Measurements from ENCODE around the gene STXBP4. TPM values are rescaled to one million over a fixed set of nuclear protein-coding genes. Genes with fewer than 3 reads are reported as not detected.
A peak's percentile ranks its signal among the peaks of the same experiment; 100 is the strongest.

Gene STXBP4
- total RNA-seq, 2 donors from 2014 or later, result 12.7 to 31.4 TPM

DNA sequence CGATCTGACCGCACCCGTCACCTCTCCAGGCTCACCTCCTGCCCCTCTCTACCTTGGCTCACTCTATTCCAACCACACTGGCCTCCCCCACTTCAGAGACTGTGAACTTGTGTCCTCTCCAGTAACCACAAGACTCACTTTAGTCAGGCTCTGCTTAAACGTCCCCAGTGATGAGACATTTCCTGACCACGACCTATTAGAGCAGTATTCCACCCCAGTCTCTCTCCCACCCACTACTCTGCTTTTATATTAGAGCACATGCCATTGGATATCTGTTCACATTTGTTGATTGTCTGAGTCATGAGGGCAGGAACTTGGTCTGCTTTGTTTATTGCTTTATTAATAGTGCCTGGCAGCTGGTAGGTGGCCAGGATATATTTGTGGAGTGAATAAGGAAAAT, 20.2 kb upstream of the STXBP4 start:
- TF ChIP-seq, protein P1, sequence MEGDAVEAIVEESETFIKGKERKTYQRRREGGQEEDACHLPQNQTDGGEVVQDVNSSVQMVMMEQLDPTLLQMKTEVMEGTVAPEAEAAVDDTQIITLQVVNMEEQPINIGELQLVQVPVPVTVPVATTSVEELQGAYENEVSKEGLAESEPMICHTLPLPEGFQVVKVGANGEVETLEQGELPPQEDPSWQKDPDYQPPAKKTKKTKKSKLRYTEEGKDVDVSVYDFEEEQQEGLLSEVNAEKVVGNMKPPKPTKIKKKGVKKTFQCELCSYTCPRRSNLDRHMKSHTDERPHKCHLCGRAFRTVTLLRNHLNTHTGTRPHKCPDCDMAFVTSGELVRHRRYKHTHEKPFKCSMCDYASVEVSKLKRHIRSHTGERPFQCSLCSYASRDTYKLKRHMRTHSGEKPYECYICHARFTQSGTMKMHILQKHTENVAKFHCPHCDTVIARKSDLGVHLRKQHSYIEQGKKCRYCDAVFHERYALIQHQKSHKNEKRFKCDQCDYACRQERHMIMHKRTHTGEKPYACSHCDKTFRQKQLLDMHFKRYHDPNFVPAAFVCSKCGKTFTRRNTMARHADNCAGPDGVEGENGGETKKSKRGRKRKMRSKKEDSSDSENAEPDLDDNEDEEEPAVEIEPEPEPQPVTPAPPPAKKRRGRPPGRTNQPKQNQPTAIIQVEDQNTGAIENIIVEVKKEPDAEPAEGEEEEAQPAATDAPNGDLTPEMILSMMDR (IDR thresholded peaks at IDR 0.05), result no peak
- no peak for ATAC-seq (ENCODE audit: insufficient number of reproducible peaks, low FRiP score, low read depth)
- peaks cover 3% of the 10 kb centered on the region for H3K36me3 ChIP-seq

GRCh38 chr17:54950116-54950515, 18.4 kb upstream of the STXBP4 start:
- H3K36me3 ChIP-seq, result peaks cover 10% of the 10 kb centered on the region
- no peak overlapping the region for H3K4me3 ChIP-seq
- H3K9me3 ChIP-seq, result no peaks in the 10 kb centered on the region
- no peaks in the 10 kb centered on the region for H3K27me3 ChIP-seq (replicated peaks; ENCODE audit: insufficient read depth)
- TF ChIP-seq, protein P1 (IDR thresholded peaks at IDR 0.05), result no peak
- no peak overlapping the region for H3K27ac ChIP-seq
- ATAC-seq (ENCODE audit: insufficient number of reproducible peaks, low FRiP score, low read depth), result no peak
- no peak for DNase-seq (ENCODE audit: low spot score)
- no peaks in the 10 kb centered on the region for H3K4me1 ChIP-seq (ENCODE audit: control insufficient read depth in 1 of 2, low read depth in 2 of 2)

More for the DNA sequence above, 20.2 kb upstream of the STXBP4 start:
- Histone ChIP-seq H3K27ac (no peak overlapping the region), H3K4me3 (no peak overlapping the region), H3K27me3 (replicated peaks; ENCODE audit: insufficient read depth) (no peaks in the 10 kb centered on the region), H3K9me3 (no peaks in the 10 kb centered on the region), H3K4me1 (ENCODE audit: control insufficient read depth in 1 of 2, low read depth in 2 of 2) (no peaks in the 10 kb centered on the region)
- DNase-seq (ENCODE audit: low spot score), result no peak

GRCh38 chr17:54951286-54951685, 17.3 kb upstream of the STXBP4 start:
- H3K4me1 ChIP-seq (ENCODE audit: control insufficient read depth in 1 of 2, low read depth in 2 of 2), result no peaks in the 10 kb centered on the region
- H3K4me3 ChIP-seq, result no peak overlapping the region
- DNase-seq (ENCODE audit: low spot score) (no peak), ATAC-seq (ENCODE audit: insufficient number of reproducible peaks, low FRiP score, low read depth) (no peak)
- H3K9me3 ChIP-seq, result no peaks in the 10 kb centered on the region
- TF ChIP-seq, protein P1 (IDR thresholded peaks at IDR 0.05), result no peak
- H3K27me3 ChIP-seq (replicated peaks; ENCODE audit: insufficient read depth), result no peaks in the 10 kb centered on the region
- H3K27ac ChIP-seq, result no peak overlapping the region
- peaks cover 10% of the 10 kb centered on the region for H3K36me3 ChIP-seq

DNA sequence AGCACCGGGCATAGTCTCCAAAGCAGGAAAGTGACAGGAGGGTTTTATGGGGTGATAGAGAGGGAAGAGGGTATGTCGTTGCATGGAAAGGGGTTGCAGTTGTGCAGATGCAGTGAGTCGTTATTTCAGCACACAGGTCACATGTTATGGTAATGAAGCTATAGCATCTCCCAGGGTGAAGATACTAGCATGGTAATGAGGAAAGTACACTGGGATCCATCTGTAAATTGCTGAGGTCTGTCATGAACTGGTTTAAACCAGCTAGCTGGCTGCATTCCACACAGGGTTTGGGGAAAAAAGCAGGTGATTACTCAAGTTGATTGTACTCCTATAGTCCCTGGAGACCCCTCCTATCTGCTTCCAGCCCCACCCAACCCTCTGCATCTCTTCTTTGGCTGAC, 11.8 kb upstream of the STXBP4 start:
- TF ChIP-seq, protein P1 (IDR thresholded peaks at IDR 0.05), result no peak
- DNase-seq (ENCODE audit: low spot score), result no peak
- Histone ChIP-seq H3K4me3 (no peak overlapping the region), H3K9me3 (no peaks in the 10 kb centered on the region), H3K4me1 (ENCODE audit: control insufficient read depth in 1 of 2, low read depth in 2 of 2) (no peaks in the 10 kb centered on the region), H3K27me3 (replicated peaks; ENCODE audit: insufficient read depth) (no peaks in the 10 kb centered on the region), H3K27ac (no peak overlapping the region), H3K36me3 (peaks cover 21% of the 10 kb centered on the region)
- no peak for ATAC-seq (ENCODE audit: insufficient number of reproducible peaks, low FRiP score, low read depth)

DNA sequence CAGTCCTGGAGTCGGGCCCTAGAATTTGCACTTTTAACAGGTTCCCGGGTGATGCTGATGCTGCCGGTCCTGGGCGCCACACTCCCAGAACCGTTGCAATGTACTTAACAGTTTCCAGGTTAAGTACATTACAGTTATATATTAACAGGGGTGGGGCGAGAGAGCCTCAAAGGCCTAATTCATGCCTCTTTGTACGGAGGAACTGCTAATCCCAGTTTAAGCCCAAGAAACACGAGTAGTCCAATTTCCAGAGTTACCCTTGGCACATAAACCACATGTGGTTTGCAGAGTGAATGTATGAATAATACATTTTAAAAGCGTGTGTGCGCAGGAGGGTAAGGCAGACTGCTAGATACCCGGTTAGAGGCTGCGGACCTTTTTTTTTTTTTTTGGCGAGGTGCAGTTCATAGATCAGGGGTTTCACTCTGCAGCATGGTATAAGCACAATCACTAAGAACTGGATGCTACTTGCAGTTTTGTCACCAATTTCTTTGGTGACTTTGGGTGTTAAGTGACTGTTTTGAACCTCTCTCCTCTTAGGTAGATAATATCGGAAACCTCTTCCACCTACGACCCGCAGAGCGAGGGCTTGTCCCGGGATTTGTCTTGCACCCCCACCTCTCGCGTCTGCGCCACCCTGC, 824 bp upstream of the STXBP4 start:
- ATAC-seq (ENCODE audit: insufficient number of reproducible peaks, low FRiP score, low read depth), result peak; percentile 20
- no peak for DNase-seq (ENCODE audit: low spot score)
- peak overlapping the region; percentile 88 for H3K4me3 ChIP-seq
- no peaks in the 10 kb centered on the region for H3K9me3 ChIP-seq
- H3K36me3 ChIP-seq, result peaks cover 8% of the 10 kb centered on the region
- H3K4me1 ChIP-seq (ENCODE audit: control insufficient read depth in 1 of 2, low read depth in 2 of 2), result peaks cover 7 to 23% of the 10 kb centered on the region in 2 donors
- TF ChIP-seq, protein P1 (IDR thresholded peaks at IDR 0.05), result no peak
- peak overlapping the region; percentile 82 to 84 for H3K27ac ChIP-seq
- no peaks in the 10 kb centered on the region for H3K27me3 ChIP-seq (replicated peaks; ENCODE audit: insufficient read depth)
